Endothelial cell of umbilical vein (primary cell): ENCODE results near the gene ISG15. TPM values are rescaled to one million over a fixed set of nuclear protein-coding genes. Genes with fewer than 3 reads are reported as not detected.

Experiments
- BruUV-seq: library from RNA; stranded (reverse); fragments of 400-500 nt; replicated peaks from 2 replicates; lab custom pipeline; 2021; lab: Mats Ljungman, UMichigan
- CTCF ChIA-PET: fragments of 300-600, 350-600 bp; sonication (Branson Sonifier 250); formaldehyde crosslinking; loops from one replicate; lab custom pipeline; 2021; ENCODE audit warnings: antibody characterized with exemption, inconsistent platforms; lab: Charles Lee
- POLR2A ChIA-PET: fragments of 300-600, 350-600 bp; sonication (Branson Sonifier 250); formaldehyde crosslinking; loops from one replicate; lab custom pipeline; 2021; ENCODE audit warnings: antibody characterized with exemption, inconsistent platforms; lab: Charles Lee
- DNase-seq: peaks from one replicate; pipeline ENCODE4 v3.0.0-alpha.2; 2011; ENCODE audit warnings: low read depth, low spot score
- FAIRE-seq: peaks from 2 replicates; lab custom pipeline; 2011; peaks lifted over from hg19 to GRCh38; lab: Jason Lieb, UNC
- H2AFZ ChIP-seq: 2 replicates; pipeline ENCODE4 v1.6.0; 2012; ENCODE audit warnings: low read depth, low read length, control low read depth, inconsistent platforms
- H3K27ac ChIP-seq: 2 replicates; pipeline ENCODE4 v1.5.1; 2011; ENCODE audit warnings: low read depth, mild to moderate bottlenecking, control low read depth, low read length, moderate library complexity; ENCODE audit not compliant: insufficient read depth
- H3K27me3 ChIP-seq, 2 experiments: 2 replicates each; pipeline versions ENCODE4 v1.6.0 to v1.6.1; 2011; ENCODE audit warnings: low read length in 2 of 2, mixed read lengths in 1 of 2; ENCODE audit not compliant: control insufficient read depth in 2 of 2, insufficient read depth in 2 of 2
- H3K36me3 ChIP-seq, 2 experiments: 2 replicates in 1 of 2; 3 replicates in 1 of 2; pipeline ENCODE4 v1.5.1; 2011; ENCODE audit warnings: low read length in 2 of 2, mild to moderate bottlenecking in 1 of 2, moderate library complexity in 1 of 2; ENCODE audit not compliant: control insufficient read depth in 2 of 2, insufficient read depth in 2 of 2; ENCODE audit errors: extremely low read depth in 1 of 2
- H3K4me1 ChIP-seq: 3 replicates; pipeline ENCODE4 v1.5.1; 2011; ENCODE audit warnings: mild to moderate bottlenecking, low read length; ENCODE audit not compliant: control insufficient read depth, insufficient read depth; ENCODE audit errors: extremely low read depth
- H3K4me2 ChIP-seq: 2 replicates; pipeline ENCODE4 v1.6.1; 2011; ENCODE audit warnings: low read length, control low read depth, mixed read lengths; ENCODE audit not compliant: insufficient read depth
- H3K4me3 ChIP-seq, 3 experiments: fragments of 200-600 bp in 1 of 3; sonication (generic), shearing (Covaris generic) in 1 of 3; replicated peaks in 1 of 3; 2 replicates each; pipeline ENCODE4 v1.5.1; 2011 to 2016; ENCODE audit warnings: control low read depth in 3 of 3, low read length in 3 of 3, mild to moderate bottlenecking in 2 of 3, inconsistent platforms in 1 of 3, low read depth in 1 of 3, moderate library complexity in 1 of 3; ENCODE audit not compliant: insufficient read depth in 1 of 3
- H3K79me2 ChIP-seq: 2 replicates; pipeline ENCODE4 v1.6.0; 2012; ENCODE audit warnings: low read length, inconsistent platforms; ENCODE audit not compliant: control insufficient read depth, insufficient read depth
- H3K9ac ChIP-seq: replicated peaks from 2 replicates; pipeline ENCODE3; 2011; ENCODE audit warnings: low read length, control low read depth; ENCODE audit not compliant: insufficient read depth; ENCODE audit errors: extremely low read depth
- H3K9me1 ChIP-seq: replicated peaks from 3 replicates; pipeline ENCODE4 v1.6.0; 2011; ENCODE audit warnings: mild to moderate bottlenecking, low read length; ENCODE audit not compliant: control insufficient read depth, insufficient read depth; ENCODE audit errors: extremely low read depth
- H3K9me3 ChIP-seq: replicated peaks from 2 replicates; pipeline ENCODE4 v1.5.1; 2012; ENCODE audit warnings: low read length, inconsistent platforms; ENCODE audit not compliant: control insufficient read depth, insufficient read depth
- H4K20me1 ChIP-seq: replicated peaks from 2 replicates; pipeline ENCODE3; 2011; ENCODE audit warnings: mild to moderate bottlenecking, low read length; ENCODE audit not compliant: control insufficient read depth, insufficient read depth; ENCODE audit errors: extremely low read depth
- EZH2 ChIP-seq: IDR thresholded peaks from 2 replicates; pipeline ENCODE4 v1.6.1; 2012; ENCODE audit warnings: borderline replicate concordance, low read depth, mild to moderate bottlenecking, moderate library complexity, low read length, inconsistent platforms; ENCODE audit not compliant: severe bottlenecking
- FOS ChIP-seq: IDR thresholded peaks from 2 replicates; pipeline ENCODE4 v1.6.1; 2011; ENCODE audit warnings: mild to moderate bottlenecking, low read length, moderate library complexity, borderline replicate concordance; ENCODE audit not compliant: insufficient read depth
- GATA2 ChIP-seq: IDR thresholded peaks from 2 replicates; pipeline ENCODE4 v1.7.0; 2011; ENCODE audit warnings: low read depth, mild to moderate bottlenecking, moderate library complexity, mixed read lengths, low read length; ENCODE audit not compliant: insufficient read length, insufficient read depth
- JUN ChIP-seq: IDR thresholded peaks from 2 replicates; pipeline ENCODE4 v1.6.1; 2011; ENCODE audit warnings: borderline replicate concordance, low read depth; ENCODE audit not compliant: insufficient read length, insufficient read depth
- MYC ChIP-seq: IDR thresholded peaks from one replicate; pipeline ENCODE4 v1.6.1; 2011; ENCODE audit warnings: mild to moderate bottlenecking, low read depth, low read length
- POLR2A ChIP-seq: IDR thresholded peaks from 2 replicates; pipeline ENCODE4 v1.6.1; 2012; ENCODE audit warnings: low read depth, mild to moderate bottlenecking, control low read depth, low read length
- POLR2AphosphoS5 ChIP-seq: IDR thresholded peaks from 2 replicates; pipeline ENCODE4 v1.6.1; 2012; ENCODE audit warnings: low read depth, mild to moderate bottlenecking, control low read depth, low read length, moderate library complexity; ENCODE audit not compliant: insufficient read depth
- dilution Hi-C: fragments of 300-500 bp; cut with MboI; formaldehyde crosslinking; loops from one replicate; pipeline ENCODE4 v1.15.0; 2019; ENCODE audit warnings: low sequenced_read_pairs; ENCODE audit not compliant: extremely low pct_ligation_motif_present
- intact Hi-C: fragments of 100-400 bp; cut with micrococcal nuclease; formaldehyde crosslinking; loops from one replicate; pipeline ENCODE4 v1.10.0; 2022
- polyA plus RNA-seq, 4 experiments: library from polyadenylated mRNA; depleted of rRNA in 3 of 4; stranded (reverse) in 3 of 4; unstranded in 1 of 4; fragments of >200 nt; gene quantifications; 2 replicates each; pipeline versions ENCODE4 v1.2.1 to v1.2.3, GENCODE V29; 2011 to 2012; ENCODE audit warnings: missing spikeins in 1 of 4
- total RNA-seq: library from RNA; stranded (reverse); gene quantifications from 2 replicates; pipeline ENCODE4 v1.2.3, GENCODE V29; 2021
- TF ChIP-seq, protein P1 (sequence below): IDR thresholded peaks from 2 replicates; pipeline ENCODE4 v1.6.1; 2011; ENCODE audit not compliant: insufficient read depth, insufficient read length
- TF ChIP-seq, protein P2 (sequence below), 2 donors: IDR thresholded peaks; 1 replicate in 1 of 2; 2 replicates in 1 of 2; pipeline ENCODE4 v1.5.1; 2011; ENCODE audit warnings: low read length in 2 of 2, mild to moderate bottlenecking in 2 of 2, moderate library complexity in 2 of 2, control low read depth in 1 of 2, inconsistent platforms in 1 of 2, low read depth in 1 of 2; ENCODE audit not compliant: insufficient read depth in 1 of 2; ENCODE audit errors: extremely low read depth in 1 of 2

The ISG15 gene
- total and polyA plus RNA-seq, 2 donors (not counting 3 experiments of a cell fraction or from before 2014, with no cell fraction given): 44.6 to 154 TPM

DNA sequence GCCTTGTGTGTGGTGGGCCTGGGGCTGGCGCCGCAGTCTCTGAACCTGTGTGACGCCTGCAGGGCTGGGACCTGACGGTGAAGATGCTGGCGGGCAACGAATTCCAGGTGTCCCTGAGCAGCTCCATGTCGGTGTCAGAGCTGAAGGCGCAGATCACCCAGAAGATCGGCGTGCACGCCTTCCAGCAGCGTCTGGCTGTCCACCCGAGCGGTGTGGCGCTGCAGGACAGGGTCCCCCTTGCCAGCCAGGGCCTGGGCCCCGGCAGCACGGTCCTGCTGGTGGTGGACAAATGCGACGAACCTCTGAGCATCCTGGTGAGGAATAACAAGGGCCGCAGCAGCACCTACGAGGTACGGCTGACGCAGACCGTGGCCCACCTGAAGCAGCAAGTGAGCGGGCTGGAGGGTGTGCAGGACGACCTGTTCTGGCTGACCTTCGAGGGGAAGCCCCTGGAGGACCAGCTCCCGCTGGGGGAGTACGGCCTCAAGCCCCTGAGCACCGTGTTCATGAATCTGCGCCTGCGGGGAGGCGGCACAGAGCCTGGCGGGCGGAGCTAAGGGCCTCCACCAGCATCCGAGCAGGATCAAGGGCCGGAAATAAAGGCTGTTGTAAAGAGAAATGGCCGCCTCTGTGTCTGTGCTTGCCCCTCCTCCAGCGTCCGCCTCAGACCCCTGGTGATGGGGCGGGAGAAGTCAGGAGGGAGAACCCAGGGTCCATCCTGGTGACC, 788 bp downstream of the ISG15 start:
- no peaks in the 10 kb centered on the region for H3K9me3 ChIP-seq
- TSS peak; percentile 87 for BruUV-seq
- no peaks in the 10 kb centered on the region for H4K20me1 ChIP-seq
- POLR2A ChIA-PET: no interaction called here
- no peak for DNase-seq
- H3K9ac ChIP-seq: peak overlapping the region; percentile 65
- peak overlapping the region; percentile 78 for H3K4me2 ChIP-seq
- H3K36me3 ChIP-seq: no peaks in the 10 kb centered on the region
- CTCF ChIA-PET: interaction anchor here (0.9 to 4.2 kb wide), 6 partner anchors 11 to 278 kb away, joined by 3 to 41 read pairs (median 8); no protein-coding TSS in a partner anchor
- H3K4me1 ChIP-seq: peaks cover 10% of the 10 kb centered on the region
- H3K9me1 ChIP-seq: no peaks in the 10 kb centered on the region
- no peaks in the 10 kb centered on the region for H3K79me2 ChIP-seq
- dilution Hi-C loops (no loop called here), intact Hi-C loops (loop anchor here (2.0 to 5.0 kb wide), 2 partner anchors 13 to 258 kb away; partner anchors contain the start of genes HES4 and UBE2J2)
- H3K4me3 ChIP-seq: peak overlapping the region; percentile 41 to 83 (median 81)
- TF ChIP-seq POLR2AphosphoS5 (no peak), FOS (no peak), GATA2 (no peak), POLR2A (no peak), JUN (no peak), MYC (no peak), EZH2 (no peak)
- TF ChIP-seq, protein P1, sequence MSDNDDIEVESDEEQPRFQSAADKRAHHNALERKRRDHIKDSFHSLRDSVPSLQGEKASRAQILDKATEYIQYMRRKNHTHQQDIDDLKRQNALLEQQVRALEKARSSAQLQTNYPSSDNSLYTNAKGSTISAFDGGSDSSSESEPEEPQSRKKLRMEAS: no peak
- TF ChIP-seq, protein P2, sequence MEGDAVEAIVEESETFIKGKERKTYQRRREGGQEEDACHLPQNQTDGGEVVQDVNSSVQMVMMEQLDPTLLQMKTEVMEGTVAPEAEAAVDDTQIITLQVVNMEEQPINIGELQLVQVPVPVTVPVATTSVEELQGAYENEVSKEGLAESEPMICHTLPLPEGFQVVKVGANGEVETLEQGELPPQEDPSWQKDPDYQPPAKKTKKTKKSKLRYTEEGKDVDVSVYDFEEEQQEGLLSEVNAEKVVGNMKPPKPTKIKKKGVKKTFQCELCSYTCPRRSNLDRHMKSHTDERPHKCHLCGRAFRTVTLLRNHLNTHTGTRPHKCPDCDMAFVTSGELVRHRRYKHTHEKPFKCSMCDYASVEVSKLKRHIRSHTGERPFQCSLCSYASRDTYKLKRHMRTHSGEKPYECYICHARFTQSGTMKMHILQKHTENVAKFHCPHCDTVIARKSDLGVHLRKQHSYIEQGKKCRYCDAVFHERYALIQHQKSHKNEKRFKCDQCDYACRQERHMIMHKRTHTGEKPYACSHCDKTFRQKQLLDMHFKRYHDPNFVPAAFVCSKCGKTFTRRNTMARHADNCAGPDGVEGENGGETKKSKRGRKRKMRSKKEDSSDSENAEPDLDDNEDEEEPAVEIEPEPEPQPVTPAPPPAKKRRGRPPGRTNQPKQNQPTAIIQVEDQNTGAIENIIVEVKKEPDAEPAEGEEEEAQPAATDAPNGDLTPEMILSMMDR (IDR thresholded peaks at IDR 0.05; ENCODE audit: extremely low read depth in 1 of 2, insufficient read depth in 1 of 2, low read depth in 1 of 2, low read length in 2 of 2): no peak
- no peaks in the 10 kb centered on the region for H3K27me3 ChIP-seq
- peak overlapping the region; percentile 62 for H2AFZ ChIP-seq
- peak overlapping the region; percentile 54 for H3K27ac ChIP-seq
- peak; percentile 77 for FAIRE-seq
